Spleen (tissue), 11 donors: Measurements from ENCODE around the gene MYBPC1. TPM values are rescaled to one million over a fixed set of nuclear protein-coding genes. Genes with fewer than 3 reads are reported as not detected.

Experiments used
- DNase-seq: peaks from one replicate; pipeline ENCODE4 v3.0.0-alpha.2; 2020
- H3K27ac ChIP-seq, 8 donors: fragments of 200-600 bp; sonication (generic) in 7 of 8; 1 replicate in 4 of 8; 2 replicates in 4 of 8; pipeline versions ENCODE4 v1.5.0 to v1.8.0; 2016 to 2021; ENCODE audit warnings: inconsistent platforms in 4 of 8, mild to moderate bottlenecking in 4 of 8, moderate library complexity in 1 of 8
- H3K27me3 ChIP-seq, 7 donors: fragments of 200-600 bp; sonication (generic) in 6 of 7; replicated peaks in 1 of 7; 1 replicate in 4 of 7; 2 replicates in 3 of 7; pipeline versions ENCODE4 v1.5.0 to v1.8.0; 2016 to 2021; ENCODE audit warnings: inconsistent platforms in 3 of 7, mild to moderate bottlenecking in 1 of 7
- H3K36me3 ChIP-seq, 6 donors: fragments of 200-600 bp; sonication (generic) in 5 of 6; 1 replicate in 4 of 6; 2 replicates in 2 of 6; pipeline versions ENCODE4 v1.5.0 to v1.8.0; 2016 to 2021; ENCODE audit warnings: inconsistent platforms in 2 of 6
- H3K4me1 ChIP-seq, 6 donors: fragments of 200-600 bp; sonication (generic) in 5 of 6; 1 replicate in 3 of 6; 2 replicates in 3 of 6; pipeline versions ENCODE4 v1.5.0 to v1.8.0; 2016 to 2021; ENCODE audit warnings: inconsistent platforms in 3 of 6
- H3K4me3 ChIP-seq, 8 donors: fragments of 200-600 bp; sonication (generic) in 7 of 8; 1 replicate in 4 of 8; 2 replicates in 4 of 8; pipeline versions ENCODE4 v1.5.0 to v1.8.0; 2016 to 2021; ENCODE audit warnings: inconsistent platforms in 4 of 8, mild to moderate bottlenecking in 4 of 8, moderate library complexity in 2 of 8
- H3K9me3 ChIP-seq, 8 donors: fragments of 200-600 bp; sonication (generic) in 7 of 8; 1 replicate in 4 of 8; 2 replicates in 4 of 8; pipeline versions ENCODE4 v1.5.0 to v1.8.0; 2016 to 2021; ENCODE audit warnings: inconsistent platforms in 4 of 8
- POLR2A ChIP-seq, 3 donors: fragments of 450-650 bp; IDR thresholded peaks; one replicate each; pipeline ENCODE4 v1.5.1; 2017; ENCODE audit warnings: antibody characterized with exemption in 3 of 3, mild to moderate bottlenecking in 1 of 3
- POLR2AphosphoS5 ChIP-seq, 3 donors: sonication (generic); formaldehyde crosslinking; IDR thresholded peaks; one replicate each; pipeline ENCODE4 v1.5.1; 2017; ENCODE audit warnings: antibody characterized with exemption in 3 of 3
- WGBS, 5 donors: extraction: QIAGEN DNeasy Blood & Tissue Kit in 3 of 5; methylation state at CpG; one replicate each; pipeline versions ENCODE4 v1.1.5 to v1.1.7; 2013 to 2018; 5-methylcytosine and 5-hydroxymethylcytosine counted together
- intact Hi-C: fragments of 100-400 bp; cut with DNase I; formaldehyde crosslinking; loops from one replicate; pipeline ENCODE4 v1.15.0; 2023; ENCODE audit warnings: low total_unique reads
- polyA plus RNA-seq, 3 donors: library from polyadenylated mRNA; stranded (reverse); fragments of 200-250 nt; gene quantifications; one replicate each; pipeline ENCODE4 v1.2.1, GENCODE V29; 2013
- total RNA-seq, 7 donors: library from RNA; depleted of rRNA in 3 of 7; stranded (reverse); fragments of >200 nt in 3 of 7; fragmentation: NEBNext Ultra II Directional in 4 of 7; extraction: Animal tissue kit (Norgen Biotek cat#: 25700) in 4 of 7; gene quantifications; one replicate each; pipeline versions ENCODE4 v1.1.0 to v1.2.1, GENCODE V29; 2016 to 2021
- TF ChIP-seq, protein P1 (sequence below), 11 experiments: fragments of 200-600 bp in 7 of 11; fragments of 450-650 bp in 4 of 11; sonication (generic) in 4 of 11; IDR thresholded peaks in 8 of 11; conservative IDR thresholded peaks in 3 of 11; 1 replicate in 7 of 11; 2 replicates in 4 of 11; pipeline versions ENCODE4 v1.4.0 to v1.8.0; 2016 to 2021; ENCODE audit warnings: antibody characterized with exemption in 11 of 11, inconsistent platforms in 4 of 11, mild to moderate bottlenecking in 1 of 11
- donor health status: healthy with polysubstance abuse.
- donor health status: DM: no; HTN: no; CAD: no; lungs with moderate emphysema.
- donor health status: DM: no; HTN: no; CAD: no.
- donor health status: Bipolar disorder and iron deficiency.
- donor health status: healthy.
- donor health status: DM: no; HTN: no; CAD: no.
- donor health status: DM: yes; HTN: yes; CAD: no.

The MYBPC1 gene
- total and polyA plus RNA-seq, 10 donors, result 0.06 to 2.7 (median 0.66) TPM; not detected in 4

DNA sequence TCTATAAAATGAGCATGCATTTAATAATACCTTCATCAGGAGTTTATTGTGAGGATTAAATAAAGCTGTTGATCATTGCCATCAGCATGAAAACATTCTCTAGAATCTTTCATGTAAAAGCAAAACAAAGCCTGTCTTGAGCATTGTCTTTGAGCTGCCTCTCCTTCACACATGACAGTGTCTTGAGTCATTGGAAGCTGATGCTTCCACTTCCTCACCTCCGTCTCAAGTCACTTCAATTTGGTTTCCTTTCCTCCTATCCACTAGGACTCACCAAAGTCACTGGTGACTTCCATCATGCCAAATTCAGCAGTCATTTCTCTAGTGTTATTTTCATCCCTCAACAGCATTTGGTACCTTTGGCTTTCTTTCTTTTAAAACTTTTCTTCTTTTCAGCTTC is 31.6 kb upstream of the MYBPC1 start:
- Histone ChIP-seq H3K4me3 (no peak overlapping the region), H3K27ac (no peak overlapping the region), H3K36me3 (no peaks in the 10 kb centered on the region), H3K4me1 (no peaks in the 10 kb centered on the region), H3K9me3 (peaks cover 0 to 12% (median 5%) of the 10 kb centered on the region in 8 donors), H3K27me3 (no peaks in the 10 kb centered on the region)
- TF ChIP-seq, protein P1, sequence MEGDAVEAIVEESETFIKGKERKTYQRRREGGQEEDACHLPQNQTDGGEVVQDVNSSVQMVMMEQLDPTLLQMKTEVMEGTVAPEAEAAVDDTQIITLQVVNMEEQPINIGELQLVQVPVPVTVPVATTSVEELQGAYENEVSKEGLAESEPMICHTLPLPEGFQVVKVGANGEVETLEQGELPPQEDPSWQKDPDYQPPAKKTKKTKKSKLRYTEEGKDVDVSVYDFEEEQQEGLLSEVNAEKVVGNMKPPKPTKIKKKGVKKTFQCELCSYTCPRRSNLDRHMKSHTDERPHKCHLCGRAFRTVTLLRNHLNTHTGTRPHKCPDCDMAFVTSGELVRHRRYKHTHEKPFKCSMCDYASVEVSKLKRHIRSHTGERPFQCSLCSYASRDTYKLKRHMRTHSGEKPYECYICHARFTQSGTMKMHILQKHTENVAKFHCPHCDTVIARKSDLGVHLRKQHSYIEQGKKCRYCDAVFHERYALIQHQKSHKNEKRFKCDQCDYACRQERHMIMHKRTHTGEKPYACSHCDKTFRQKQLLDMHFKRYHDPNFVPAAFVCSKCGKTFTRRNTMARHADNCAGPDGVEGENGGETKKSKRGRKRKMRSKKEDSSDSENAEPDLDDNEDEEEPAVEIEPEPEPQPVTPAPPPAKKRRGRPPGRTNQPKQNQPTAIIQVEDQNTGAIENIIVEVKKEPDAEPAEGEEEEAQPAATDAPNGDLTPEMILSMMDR (IDR thresholded peaks at IDR 0.05 in 8 of 11, conservative IDR thresholded peaks at IDR 0.05 in 3 of 11), result no peak
- TF ChIP-seq POLR2A (IDR thresholded peaks at IDR 0.05) (no peak), POLR2AphosphoS5 (IDR thresholded peaks at IDR 0.05) (no peak)
- intact Hi-C loops, result loop anchor here (10.0 kb wide), 1 partner anchor 202 kb away; no protein-coding TSS in a partner anchor
- WGBS, 5 donors, result 24 to 45% (median 42%) methylated on average over 1 of the region's 1 CpG
- no peak for DNase-seq

DNA sequence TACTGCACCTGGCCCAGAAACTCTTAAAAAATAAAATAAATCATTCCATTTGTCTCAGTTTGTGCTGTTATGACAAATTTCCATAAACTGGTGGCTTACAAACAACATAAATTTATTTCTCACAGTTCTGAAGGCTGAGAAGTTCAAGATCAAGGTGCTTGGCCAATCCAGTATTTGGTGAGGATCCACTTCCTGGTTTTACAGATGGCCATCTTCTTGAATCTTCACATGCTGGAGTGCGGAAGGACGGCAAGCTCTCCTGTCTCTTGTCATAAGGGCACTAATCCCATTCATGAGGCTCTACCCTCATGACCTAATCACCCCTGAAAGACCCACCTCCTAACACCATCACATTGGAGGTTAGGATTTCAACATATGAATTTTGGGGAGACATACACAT is 29.9 kb upstream of the MYBPC1 start:
- 28 to 40% (median 38%) methylated on average over 2 of the region's 2 CpGs for WGBS, 5 donors
- intact Hi-C loops, result loop anchor here (10.0 kb wide), 1 partner anchor 200 kb away; no protein-coding TSS in a partner anchor
- TF ChIP-seq, protein P1 (IDR thresholded peaks at IDR 0.05 in 8 of 11, conservative IDR thresholded peaks at IDR 0.05 in 3 of 11), result no peak
- TF ChIP-seq POLR2A (IDR thresholded peaks at IDR 0.05), result no peak
- TF ChIP-seq POLR2AphosphoS5 (IDR thresholded peaks at IDR 0.05), result no peak

DNA sequence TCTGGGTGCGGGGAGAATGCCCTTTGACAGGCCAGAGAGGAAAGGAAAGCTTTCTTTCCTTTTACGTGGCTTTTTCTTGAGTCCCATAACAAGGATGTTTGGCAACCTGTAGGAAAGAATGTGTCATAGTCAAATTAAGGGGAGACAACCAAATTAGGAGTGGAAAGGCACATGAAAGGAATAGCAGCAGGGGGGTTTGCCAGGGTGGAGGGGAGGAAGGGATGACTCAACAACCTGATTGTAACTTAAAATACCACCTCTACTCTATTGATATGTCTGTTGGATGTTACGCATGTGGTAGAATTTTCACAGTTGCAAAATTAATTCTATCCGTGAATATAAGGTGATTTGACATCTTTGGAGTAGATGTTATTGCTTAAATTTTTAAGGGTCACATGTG is 28.5 kb upstream of the MYBPC1 start:
- H3K4me1 ChIP-seq, result peaks cover 0 to 8% (median 5%) of the 10 kb centered on the region in 6 donors
- H3K27ac ChIP-seq, result no peak overlapping the region
- no peak overlapping the region for H3K4me3 ChIP-seq
- no peaks in the 10 kb centered on the region for H3K36me3 ChIP-seq
- intact Hi-C loops, result loop anchor here (10.0 kb wide), 1 partner anchor 198 kb away; no protein-coding TSS in a partner anchor
- 46 to 67% (median 51%) methylated on average over 4 of the region's 4 CpGs for WGBS, 5 donors
- no peaks in the 10 kb centered on the region for H3K27me3 ChIP-seq
- no peak for DNase-seq
- no peak for TF ChIP-seq POLR2AphosphoS5 (IDR thresholded peaks at IDR 0.05)
- TF ChIP-seq, protein P1 (IDR thresholded peaks at IDR 0.05 in 8 of 11, conservative IDR thresholded peaks at IDR 0.05 in 3 of 11), result no peak
- no peak for TF ChIP-seq POLR2A (IDR thresholded peaks at IDR 0.05)
- no peaks in the 10 kb centered on the region for H3K9me3 ChIP-seq

More for the DNA sequence above, 29.9 kb upstream of the MYBPC1 start:
- Histone ChIP-seq H3K27me3 (no peaks in the 10 kb centered on the region), H3K27ac (no peak overlapping the region), H3K9me3 (peaks cover 0 to 4% (median 2%) of the 10 kb centered on the region in 8 donors), H3K4me3 (no peak overlapping the region), H3K36me3 (no peaks in the 10 kb centered on the region), H3K4me1 (peaks cover 0 to 3% (median under 1%) of the 10 kb centered on the region in 6 donors)
- DNase-seq, result no peak

DNA sequence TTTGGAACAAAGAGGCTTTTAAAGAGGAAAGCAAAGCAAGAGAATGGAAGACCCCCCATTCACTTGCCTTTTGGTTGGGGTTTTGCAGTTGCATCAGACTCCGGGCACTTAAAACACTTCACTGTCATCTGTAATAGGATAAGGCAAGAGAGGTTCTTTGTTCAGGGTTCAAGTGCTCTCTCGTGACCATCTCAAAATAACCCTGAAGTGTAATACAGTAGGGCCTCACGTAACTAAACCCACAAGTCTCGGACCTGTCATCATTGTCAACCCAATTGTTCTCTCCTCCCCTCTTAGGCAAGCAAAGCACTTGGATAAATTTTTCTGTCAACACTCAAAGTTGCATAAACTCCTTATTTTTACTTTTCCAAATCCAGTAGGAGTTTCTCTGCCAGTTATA is 26.9 kb upstream of the MYBPC1 start:
- no peaks in the 10 kb centered on the region for H3K36me3 ChIP-seq
- intact Hi-C loops, result loop anchor here (10.0 kb wide), 1 partner anchor 197 kb away; no protein-coding TSS in a partner anchor
- TF ChIP-seq, protein P1 (IDR thresholded peaks at IDR 0.05 in 8 of 11, conservative IDR thresholded peaks at IDR 0.05 in 3 of 11), result no peak
- TF ChIP-seq POLR2A (IDR thresholded peaks at IDR 0.05), result no peak
- no peak for TF ChIP-seq POLR2AphosphoS5 (IDR thresholded peaks at IDR 0.05)
- H3K27ac ChIP-seq, result no peak overlapping the region
- DNase-seq, result no peak
- H3K27me3 ChIP-seq, result no peaks in the 10 kb centered on the region
- peaks cover 0 to 8% (median 5%) of the 10 kb centered on the region in 6 donors for H3K4me1 ChIP-seq
- WGBS, 5 donors, result 65 to 80% (median 75%) methylated on average over 4 of the region's 4 CpGs
- no peaks in the 10 kb centered on the region for H3K9me3 ChIP-seq
- H3K4me3 ChIP-seq, result no peak overlapping the region
